CD4-positive, alpha-beta T cell treated with Interleukin-6 at 100 ng/mL for 8 hours (primary cell): Measurements from ENCODE around the gene ACBD5.

Experiments used
- DNase-seq: peaks from one replicate; pipeline ENCODE4 v3.0.0-alpha.2; 2020; ENCODE audit warnings: mixed read lengths, low spot score

ACBD5 gene

DNA sequence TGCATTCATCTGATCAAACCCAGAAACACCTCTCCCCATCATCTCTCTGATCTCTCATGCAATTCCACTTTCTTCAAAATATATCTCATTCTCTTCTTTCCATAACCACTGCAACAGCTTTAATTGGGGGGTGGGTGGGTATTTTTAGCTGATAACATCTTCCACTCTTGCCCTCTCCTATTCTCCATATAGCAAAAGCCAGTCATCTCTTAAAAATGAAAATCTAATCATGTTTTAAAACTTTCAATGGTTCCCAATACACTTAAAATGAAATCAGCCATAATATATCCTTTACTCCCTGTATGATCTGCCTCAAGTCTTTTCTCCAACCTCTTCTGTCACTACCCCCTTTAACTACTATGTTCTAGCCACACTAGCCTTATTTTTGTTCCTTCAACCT is 87.9 kb downstream of the ACBD5 start:
- no peak for DNase-seq

DNA sequence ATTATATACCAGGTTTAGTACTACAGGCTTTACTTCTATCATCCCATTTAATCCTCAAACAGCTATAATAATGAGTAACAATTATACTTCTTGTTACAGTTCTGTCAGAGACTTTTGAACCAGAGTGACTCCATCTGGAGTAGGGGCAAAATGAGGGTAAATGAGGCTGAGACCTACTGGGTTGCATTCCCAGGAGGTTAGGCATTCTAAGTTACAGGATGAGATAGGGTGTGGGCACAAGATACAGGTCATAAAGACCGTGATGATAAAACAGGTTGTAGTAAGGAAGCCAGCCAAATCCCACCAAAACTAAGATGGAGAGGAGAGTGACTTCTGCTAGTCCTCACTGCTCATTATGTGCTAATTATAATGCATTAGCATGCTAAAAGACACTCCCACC is 90.3 kb downstream of the ACBD5 start:
- no peak for DNase-seq

DNA sequence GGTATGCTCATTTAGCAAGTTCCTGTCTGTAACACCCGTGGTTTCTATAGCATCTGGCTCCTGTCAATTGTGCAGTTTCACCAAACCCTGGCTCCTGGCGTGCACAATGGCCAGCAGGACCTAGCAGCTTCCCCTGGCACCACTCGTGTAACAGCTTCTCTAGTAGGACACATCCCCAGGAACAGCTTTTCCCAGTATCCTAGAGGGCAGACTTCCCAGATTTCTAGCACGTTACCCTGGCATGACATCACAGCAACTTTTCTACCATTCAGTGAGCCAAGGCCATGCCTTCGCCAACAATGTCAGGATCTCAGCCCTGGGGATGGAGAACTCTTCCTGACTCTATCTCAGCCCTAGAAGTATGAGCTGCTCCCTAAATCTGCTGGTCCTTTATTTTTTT is 92.9 kb downstream of the ACBD5 start:
- DNase-seq: no peak

DNA sequence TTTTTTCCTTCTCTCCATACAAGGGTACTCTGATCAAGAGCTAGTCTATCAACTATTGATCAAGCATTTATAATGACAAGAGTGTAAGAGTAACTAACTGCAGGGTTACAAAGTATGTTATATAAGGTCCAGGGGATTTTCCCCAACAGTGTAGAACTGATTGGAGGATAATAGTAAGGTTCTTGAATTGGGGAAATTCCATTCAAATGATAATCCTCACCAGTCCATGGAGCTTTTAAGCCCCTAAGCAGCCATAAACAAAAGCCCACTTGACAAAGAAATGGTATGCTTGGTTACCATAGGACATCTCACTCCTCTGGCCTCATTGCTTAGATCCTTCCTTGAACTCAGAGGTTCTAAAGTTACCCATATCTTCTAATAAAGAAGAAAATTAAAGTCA is 94.7 kb downstream of the ACBD5 start:
- DNase-seq: no peak
